NB4 (cell line): Measurements from ENCODE around the gene GALNT12.
A peak's percentile ranks its signal among the peaks of the same experiment; 100 is the strongest.

Experiments
- DNase-seq: peaks from one replicate; pipeline ENCODE4 v3.0.0; 2010; ENCODE audit warnings: low read depth
- H3K4me3 ChIP-seq: one replicate; pipeline ENCODE4 v1.5.1; 2011; ENCODE audit warnings: mild to moderate bottlenecking, low read depth, low read length, moderate library complexity
- MYC ChIP-seq: IDR thresholded peaks from 2 replicates; pipeline ENCODE4 v1.6.1; 2011; ENCODE audit warnings: low read depth, low read length
- POLR2A ChIP-seq: IDR thresholded peaks from 2 replicates; pipeline ENCODE4 v1.6.1; 2011; ENCODE audit warnings: mild to moderate bottlenecking; ENCODE audit not compliant: insufficient read length; ENCODE audit errors: extremely low read depth
- TF ChIP-seq, protein P1 (sequence below): IDR thresholded peaks from one replicate; pipeline ENCODE4 v1.5.1; 2012; ENCODE audit warnings: low read depth, low read length
- TF ChIP-seq, protein P2 (sequence below): IDR thresholded peaks from 2 replicates; pipeline ENCODE4 v1.6.1; 2011; ENCODE audit warnings: low read depth, low read length

Gene GALNT12

DNA sequence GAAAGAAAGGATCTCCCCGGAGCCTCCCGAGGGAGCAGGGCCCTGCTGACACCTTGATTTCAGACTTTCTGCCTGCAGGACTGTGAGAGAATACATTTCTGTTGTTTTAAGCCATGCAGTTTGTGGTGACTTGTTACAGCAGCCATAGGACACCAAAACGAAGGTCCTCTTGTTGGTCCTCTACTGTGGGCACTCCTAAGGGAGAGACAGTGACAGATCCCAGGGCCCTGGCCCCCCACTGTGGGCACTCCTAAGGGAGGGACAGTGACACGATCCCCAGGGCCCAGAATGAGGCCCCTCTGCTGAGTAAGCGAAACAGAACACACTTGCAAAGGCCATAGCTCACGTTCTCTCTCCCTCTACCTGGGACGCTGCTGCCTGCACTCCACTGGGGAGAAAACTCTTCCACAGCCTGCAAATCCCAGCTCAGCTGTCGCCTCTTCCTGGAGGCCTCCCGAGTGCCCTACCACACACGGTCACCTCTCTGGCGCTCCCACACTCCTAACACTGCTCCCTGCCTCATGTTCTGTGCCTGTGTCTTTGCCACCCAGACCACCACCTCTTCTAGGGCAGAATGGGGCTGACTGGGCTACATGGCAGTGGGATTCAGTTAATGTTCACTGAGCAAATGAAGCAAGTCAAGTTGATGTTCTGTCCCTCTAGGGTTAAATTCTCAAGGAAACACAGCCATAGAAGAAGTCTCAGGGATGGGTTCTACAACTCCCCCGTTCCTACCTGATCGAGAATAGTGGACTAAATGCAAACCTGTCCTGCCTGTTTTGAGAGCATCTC, 34.9 kb upstream of the GALNT12 start:
- no peak for DNase-seq
- H3K4me3 ChIP-seq: no peak overlapping the region
- TF ChIP-seq POLR2A (no peak), MYC (no peak)
- TF ChIP-seq, protein P1, sequence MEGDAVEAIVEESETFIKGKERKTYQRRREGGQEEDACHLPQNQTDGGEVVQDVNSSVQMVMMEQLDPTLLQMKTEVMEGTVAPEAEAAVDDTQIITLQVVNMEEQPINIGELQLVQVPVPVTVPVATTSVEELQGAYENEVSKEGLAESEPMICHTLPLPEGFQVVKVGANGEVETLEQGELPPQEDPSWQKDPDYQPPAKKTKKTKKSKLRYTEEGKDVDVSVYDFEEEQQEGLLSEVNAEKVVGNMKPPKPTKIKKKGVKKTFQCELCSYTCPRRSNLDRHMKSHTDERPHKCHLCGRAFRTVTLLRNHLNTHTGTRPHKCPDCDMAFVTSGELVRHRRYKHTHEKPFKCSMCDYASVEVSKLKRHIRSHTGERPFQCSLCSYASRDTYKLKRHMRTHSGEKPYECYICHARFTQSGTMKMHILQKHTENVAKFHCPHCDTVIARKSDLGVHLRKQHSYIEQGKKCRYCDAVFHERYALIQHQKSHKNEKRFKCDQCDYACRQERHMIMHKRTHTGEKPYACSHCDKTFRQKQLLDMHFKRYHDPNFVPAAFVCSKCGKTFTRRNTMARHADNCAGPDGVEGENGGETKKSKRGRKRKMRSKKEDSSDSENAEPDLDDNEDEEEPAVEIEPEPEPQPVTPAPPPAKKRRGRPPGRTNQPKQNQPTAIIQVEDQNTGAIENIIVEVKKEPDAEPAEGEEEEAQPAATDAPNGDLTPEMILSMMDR: no peak
- TF ChIP-seq, protein P2, sequence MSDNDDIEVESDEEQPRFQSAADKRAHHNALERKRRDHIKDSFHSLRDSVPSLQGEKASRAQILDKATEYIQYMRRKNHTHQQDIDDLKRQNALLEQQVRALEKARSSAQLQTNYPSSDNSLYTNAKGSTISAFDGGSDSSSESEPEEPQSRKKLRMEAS: no peak

DNA sequence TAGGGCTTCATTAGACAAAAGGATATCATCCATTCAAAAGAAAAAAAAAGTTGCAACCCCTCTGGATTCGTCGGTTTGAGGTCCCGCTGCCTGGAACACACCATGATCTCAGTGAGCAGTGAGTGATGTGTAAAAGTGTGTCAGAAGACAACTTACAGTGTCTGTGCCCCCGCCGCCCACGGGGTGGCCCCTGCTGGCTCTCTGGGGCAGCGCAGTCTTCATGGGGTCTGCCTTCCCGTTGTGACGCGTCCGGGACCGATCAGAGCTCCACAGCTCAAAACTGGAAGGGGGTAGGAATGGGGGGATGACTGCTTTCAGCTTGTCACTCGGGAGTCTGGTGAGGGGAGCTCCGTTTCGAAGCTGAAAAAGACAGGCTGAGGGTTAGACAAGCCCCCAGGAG, 33.7 kb upstream of the GALNT12 start:
- no peak overlapping the region for H3K4me3 ChIP-seq
- no peak for TF ChIP-seq POLR2A
- TF ChIP-seq, protein P1: peak; percentile 19
- no peak for DNase-seq

DNA sequence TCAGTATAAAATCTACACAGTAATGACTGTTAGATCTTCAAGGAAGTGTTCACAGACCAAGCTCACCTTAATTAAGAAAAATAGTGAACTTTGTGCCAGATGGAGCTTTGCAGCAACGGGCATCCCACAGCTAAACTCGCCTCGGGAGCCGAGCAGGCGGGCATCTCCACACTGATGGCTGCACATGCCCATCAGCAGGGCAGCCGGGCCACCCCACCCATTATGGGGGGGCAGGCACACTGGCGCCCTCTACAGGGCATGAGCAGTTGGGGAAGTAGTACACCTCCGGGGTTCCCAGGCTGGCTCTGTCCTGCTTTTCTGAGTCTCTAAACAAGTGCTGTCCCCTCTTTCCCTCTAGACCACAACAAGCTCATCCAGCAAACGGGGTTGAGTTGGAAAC, 32.7 kb upstream of the GALNT12 start:
- H3K4me3 ChIP-seq: no peak overlapping the region
- peak; percentile 44 for DNase-seq
- TF ChIP-seq MYC: no peak
- TF ChIP-seq, protein P2: no peak
- TF ChIP-seq, protein P1: peak; percentile 59
- TF ChIP-seq POLR2A: no peak

DNA sequence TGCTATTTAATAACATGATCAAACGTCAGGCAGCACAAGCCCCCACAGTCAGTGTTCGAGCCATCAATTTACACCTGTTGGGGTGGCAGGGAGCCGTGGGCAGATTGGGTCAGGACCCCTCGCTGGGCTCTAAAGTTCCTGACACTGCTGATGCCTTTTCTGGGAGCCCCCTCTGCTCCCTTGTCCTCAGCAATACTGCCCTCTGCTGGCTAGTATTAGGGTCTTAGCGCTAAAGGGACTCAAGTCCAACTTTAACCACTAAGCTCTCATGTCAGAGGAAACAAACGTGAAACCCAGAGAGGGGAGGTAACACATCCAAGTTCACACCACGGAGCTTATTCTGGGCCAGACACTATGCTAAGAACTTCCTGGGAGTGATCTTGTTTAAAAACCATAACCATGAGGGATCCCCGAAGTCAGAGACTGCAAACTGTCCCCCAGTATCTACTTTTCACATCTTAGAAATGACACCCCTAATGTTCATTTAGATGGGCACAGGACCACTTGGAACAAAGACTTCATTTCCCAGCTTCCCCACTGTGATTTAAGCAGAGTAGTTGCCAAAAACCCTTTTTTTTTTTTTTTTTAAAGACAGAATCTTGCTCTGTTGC, 31.5 kb upstream of the GALNT12 start:
- peak; percentile 77 for DNase-seq

DNA sequence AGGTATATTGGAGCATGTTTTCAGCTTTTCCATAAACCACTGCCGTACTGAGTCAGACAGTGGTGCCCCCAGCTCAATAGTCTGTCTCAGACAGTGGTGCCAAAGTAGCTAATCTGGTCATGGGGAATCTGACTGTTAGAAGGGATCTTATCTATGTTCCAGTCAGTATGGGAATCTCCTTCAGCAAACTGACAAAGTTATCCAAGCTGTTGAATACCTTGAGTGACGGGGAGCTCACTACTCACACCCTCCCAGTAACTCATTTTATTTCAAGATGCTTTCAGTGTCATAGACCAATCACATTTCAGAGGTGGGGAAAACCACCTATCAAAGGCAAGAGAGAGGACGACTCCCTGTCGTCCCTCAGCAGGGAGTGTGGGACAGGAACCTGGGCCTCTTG, 29.9 kb upstream of the GALNT12 start:
- no peak overlapping the region for H3K4me3 ChIP-seq
- TF ChIP-seq POLR2A (no peak), MYC (no peak)
- TF ChIP-seq, protein P1: no peak
- TF ChIP-seq, protein P2: no peak
- DNase-seq: no peak

More for the DNA sequence above, 31.5 kb upstream of the GALNT12 start:
- no peak overlapping the region for H3K4me3 ChIP-seq
- TF ChIP-seq MYC: no peak
- TF ChIP-seq, protein P1: peak; percentile 68

DNA sequence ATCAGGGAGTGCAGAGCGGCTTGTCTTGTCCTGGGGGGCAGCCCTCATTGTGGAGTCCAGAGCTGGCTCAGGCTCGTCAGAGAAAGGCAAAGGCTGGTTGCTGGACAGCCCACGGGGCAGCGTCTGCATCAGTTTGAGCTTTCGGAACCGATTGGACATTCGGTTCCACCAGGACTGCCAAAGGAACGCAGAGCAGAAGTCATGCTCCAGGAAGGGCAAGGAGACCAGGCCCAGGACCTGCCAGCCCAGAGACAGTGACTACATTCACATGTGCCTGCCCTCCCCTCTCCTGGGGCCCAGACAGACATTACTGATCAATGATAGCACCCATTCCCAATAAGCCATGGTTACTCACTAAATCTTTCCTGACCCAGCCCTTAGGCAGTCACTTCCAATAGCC, 29.2 kb upstream of the GALNT12 start:
- TF ChIP-seq, protein P2: no peak
- TF ChIP-seq, protein P1: no peak
- TF ChIP-seq POLR2A (no peak), MYC (no peak)
- no peak for DNase-seq
- H3K4me3 ChIP-seq: no peak overlapping the region
